OCI-LY3 (cell line): ENCODE data around the gene NPHS1.
A peak's percentile ranks its signal among the peaks of the same experiment; 100 is the strongest.

Experiments used
- H2AFZ ChIP-seq: fragments of 200-600, 300-600 bp; shearing (Covaris generic); 2 replicates; pipeline ENCODE4 v1.6.0; 2014; ENCODE audit warnings: antibody characterized with exemption, low read depth, low read length
- H3K27ac ChIP-seq: fragments of 200-600, 300-600 bp; sonication (generic); 2 replicates; pipeline ENCODE4 v1.5.1; 2014; ENCODE audit warnings: mild to moderate bottlenecking, low read length, moderate library complexity, mixed read lengths
- H3K27me3 ChIP-seq: fragments of 200-600, 300-600 bp; sonication (generic); 2 replicates; pipeline ENCODE4 v1.6.1; 2014; ENCODE audit warnings: low read depth, low read length, mixed read lengths
- H3K36me3 ChIP-seq: fragments of 200-600, 300-600 bp; sonication (generic); replicated peaks from 2 replicates; pipeline ENCODE3; 2014; ENCODE audit warnings: low read depth, low read length, mixed read lengths
- H3K4me1 ChIP-seq: fragments of 300-600, 200-600 bp; sonication (generic); 2 replicates; pipeline ENCODE4 v1.6.1; 2014; ENCODE audit warnings: low read length, mixed read lengths
- H3K4me2 ChIP-seq: fragments of 200-600, 300-600 bp; sonication (generic); 2 replicates; pipeline ENCODE4 v1.6.1; 2014; ENCODE audit warnings: low read length, mixed read lengths
- H3K4me3 ChIP-seq: fragments of 300-600, 200-600 bp; sonication (generic); 2 replicates; pipeline ENCODE4 v1.5.1; 2014; ENCODE audit warnings: antibody characterized with exemption, mild to moderate bottlenecking, low read length, moderate library complexity
- H3K79me2 ChIP-seq: fragments of 300-600, 200-600 bp; shearing (Covaris generic); 2 replicates; pipeline ENCODE4 v1.6.1; 2014; ENCODE audit warnings: mild to moderate bottlenecking, low read length, mixed read lengths
- H3K9ac ChIP-seq: fragments of 300-600, 200-600 bp; shearing (Covaris generic); 2 replicates; pipeline ENCODE4 v1.6.0; 2014; ENCODE audit warnings: mild to moderate bottlenecking, low read length, moderate library complexity
- H3K9me3 ChIP-seq: fragments of 200-600, 300-600 bp; shearing (Covaris generic); 2 replicates; pipeline ENCODE4 v1.6.1; 2014; ENCODE audit warnings: low read length, mixed read lengths; ENCODE audit not compliant: insufficient read depth
- H4K20me1 ChIP-seq: fragments of 200-600, 300-600 bp; sonication (generic); 2 replicates; pipeline ENCODE4 v1.6.1; 2016; ENCODE audit warnings: low read length, mixed read lengths; ENCODE audit not compliant: insufficient read depth
- CTCF ChIP-seq: fragments of 200-600, 300-600 bp; sonication (generic); IDR thresholded peaks from 2 replicates; pipeline ENCODE4 v1.5.1; 2014; ENCODE audit warnings: antibody characterized with exemption, low read length, low read depth
- EZH2phosphoT487 ChIP-seq: fragments of 200-600 bp; shearing (Covaris generic); IDR thresholded peaks from 2 replicates; pipeline ENCODE4 v1.6.1; 2018; ENCODE audit warnings: antibody characterized with exemption, mixed run types, low read depth

Gene NPHS1

GRCh38 chr19:35776102-35776788 is 76.1 kb downstream of the NPHS1 start:
- no peaks in the 10 kb centered on the region for H3K9me3 ChIP-seq
- H3K27ac ChIP-seq = no peak overlapping the region
- peak overlapping the region; percentile 79 for H3K4me3 ChIP-seq
- no peaks in the 10 kb centered on the region for H3K36me3 ChIP-seq
- no peak for TF ChIP-seq EZH2phosphoT487
- no peak for TF ChIP-seq CTCF
- peak overlapping the region; percentile 60 for H3K9ac ChIP-seq
- H3K4me1 ChIP-seq = peaks cover 23% of the 10 kb centered on the region
- H3K4me2 ChIP-seq = peak overlapping the region; percentile 76
- H2AFZ ChIP-seq = no peak overlapping the region
- no peaks in the 10 kb centered on the region for H3K79me2 ChIP-seq
- H3K27me3 ChIP-seq = no peaks in the 10 kb centered on the region
- no peaks in the 10 kb centered on the region for H4K20me1 ChIP-seq
